Measurements from ENCODE around the gene DNM2. TPM values are rescaled to one million over a fixed set of nuclear protein-coding genes. Genes with fewer than 3 reads are reported as not detected.

DNM2 gene
- total and polyA plus RNA-seq, 2 of the 13 experiments (the other 11 are each of a cell fraction or from before 2014, with no cell fraction given), result 41.7 to 59.8 TPM

DNA sequence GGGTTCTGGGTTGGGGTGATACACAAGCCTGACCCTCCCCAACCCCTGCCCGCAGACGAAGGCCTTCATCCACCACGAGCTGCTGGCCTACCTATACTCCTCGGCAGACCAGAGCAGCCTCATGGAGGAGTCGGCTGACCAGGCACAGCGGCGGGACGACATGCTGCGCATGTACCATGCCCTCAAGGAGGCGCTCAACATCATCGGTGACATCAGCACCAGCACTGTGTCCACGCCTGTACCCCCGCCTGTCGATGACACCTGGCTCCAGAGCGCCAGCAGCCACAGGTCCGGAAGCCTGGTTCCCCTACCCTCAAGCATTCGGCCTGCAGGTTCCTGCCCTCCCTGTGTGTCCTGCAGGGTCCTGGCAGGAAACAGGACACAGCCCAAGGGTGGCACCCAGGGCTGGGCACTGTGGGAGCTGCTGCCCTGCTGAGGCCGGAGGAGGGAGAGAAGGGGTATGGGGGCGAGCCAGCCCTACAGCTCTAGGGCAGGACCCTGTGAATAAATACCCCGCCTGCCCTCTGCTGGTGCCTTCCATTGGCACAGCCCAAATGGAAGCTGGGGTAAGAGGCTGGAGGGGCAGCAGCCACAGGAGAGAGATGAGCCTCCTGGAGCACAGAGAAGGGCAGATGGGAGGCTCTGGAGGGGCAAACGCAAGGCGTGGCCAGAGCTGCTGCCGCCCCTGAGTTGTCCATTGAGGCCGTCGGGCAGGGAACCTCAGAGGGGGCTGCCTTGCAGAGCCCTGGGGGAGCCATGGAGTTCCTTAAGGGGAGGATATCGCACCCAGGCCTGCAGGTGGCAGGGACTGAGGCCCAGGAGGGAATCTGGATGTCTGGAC, 111.3 kb downstream of the DNM2 start (continued):
- TF ChIP-seq MNT (IDR thresholded peaks at IDR 0.05) (no peak), ZNF563 (CRISPR knock-in tag; IDR thresholded peaks at IDR 0.05) (no peak), EHMT2 (IDR thresholded peaks at IDR 0.05; ENCODE audit: borderline replicate concordance, low read depth, low read length) (no peak), ZNF33B (CRISPR knock-in tag; IDR thresholded peaks at IDR 0.05) (no peak), ARNTL (CRISPR knock-in tag; IDR thresholded peaks at IDR 0.05) (no peak)

- Histone ChIP-seq H3K9me3 (ENCODE audit: low read length) (no peaks in the 10 kb centered on the region), H3K4me3 (replicated peaks in 1 of 3; ENCODE audit: insufficient read depth in 1 of 3, low read depth in 2 of 3, low read length in 3 of 3) (no peak overlapping the region), H2AFZ (ENCODE audit: low read length) (no peak overlapping the region), H3K27ac (ENCODE audit: extremely low read length, insufficient read depth, low read length) (no peak overlapping the region), H4K20me1 (ENCODE audit: insufficient read depth, low read length) (no peaks in the 10 kb centered on the region), H3K27me3 (ENCODE audit: control insufficient read depth in 1 of 2, insufficient read depth in 2 of 2, low read length in 2 of 2) (no peaks in the 10 kb centered on the region), H3K9ac (ENCODE audit: insufficient read depth, low read depth, low read length) (no peak overlapping the region), H3K36me3 (replicated peaks in 1 of 2; ENCODE audit: control insufficient read depth in 1 of 2, insufficient read depth in 2 of 2, low read length in 2 of 2) (peaks cover 15 to 28% of the 10 kb centered on the region in 2 experiments), H3K79me2 (ENCODE audit: insufficient read depth, low read length) (no peaks in the 10 kb centered on the region), H3K4me1 (ENCODE audit: insufficient read depth, low read length) (peaks cover under 1% of the 10 kb centered on the region; the same call in 1 of the 2 replicates), H3K4me2 (ENCODE audit: low read depth, low read length) (no peak overlapping the region)
- ATAC-seq (peak; percentile 8; the same call in 2 of the 3 replicates), FAIRE-seq (no peak), DNase-seq (ENCODE audit: low spot score) (no peak)
- WGBS (ENCODE audit: low lambda C conversion rate), result 96% methylated on average over 16 of the region's 16 CpGs
- TF ChIP-seq AGO2 (optimal IDR thresholded peaks at IDR 0.05; ENCODE audit: low read depth, low read length) (peak; percentile 11), MED8 (CRISPR knock-in tag; IDR thresholded peaks at IDR 0.05; ENCODE audit: insufficient replicate concordance) (no peak), ZNF251 (CRISPR knock-in tag; IDR thresholded peaks at IDR 0.05) (no peak)
- CTCF ChIA-PET (ENCODE audit: low intra/inter-chr PET ratio, low total read pairs), result no interaction called here
- POLR2A ChIA-PET, result no interaction called here
- no TSS peak for BruUV-seq (replicated peaks)
- intact Hi-C loops (cut with micrococcal nuclease; ENCODE audit: unreplicated experiment) (loop anchor here (10.0 kb wide), 1 partner anchor 115 kb away; the partner anchor contains the start of gene DNM2), in situ Hi-C loops (cut with HindIII; ENCODE audit: extremely low pct_ligation_motif_present, low pct_unique_long_range_greater_than_20kb) (no loop called here)
Measured at GRCh38 chr19:10829967-10830366, 112.1 kb downstream of the DNM2 start.

All from HepG2 (cell line).